CD4-positive, alpha-beta T cell treated with Interleukin-1 beta for 1 hour (primary cell): ENCODE data around the gene CNGA3.

Experiments
- DNase-seq, 2 donors: peaks; one replicate each; pipeline ENCODE4 v3.0.0-alpha.2; 2020 to 2022

CNGA3 gene

DNA sequence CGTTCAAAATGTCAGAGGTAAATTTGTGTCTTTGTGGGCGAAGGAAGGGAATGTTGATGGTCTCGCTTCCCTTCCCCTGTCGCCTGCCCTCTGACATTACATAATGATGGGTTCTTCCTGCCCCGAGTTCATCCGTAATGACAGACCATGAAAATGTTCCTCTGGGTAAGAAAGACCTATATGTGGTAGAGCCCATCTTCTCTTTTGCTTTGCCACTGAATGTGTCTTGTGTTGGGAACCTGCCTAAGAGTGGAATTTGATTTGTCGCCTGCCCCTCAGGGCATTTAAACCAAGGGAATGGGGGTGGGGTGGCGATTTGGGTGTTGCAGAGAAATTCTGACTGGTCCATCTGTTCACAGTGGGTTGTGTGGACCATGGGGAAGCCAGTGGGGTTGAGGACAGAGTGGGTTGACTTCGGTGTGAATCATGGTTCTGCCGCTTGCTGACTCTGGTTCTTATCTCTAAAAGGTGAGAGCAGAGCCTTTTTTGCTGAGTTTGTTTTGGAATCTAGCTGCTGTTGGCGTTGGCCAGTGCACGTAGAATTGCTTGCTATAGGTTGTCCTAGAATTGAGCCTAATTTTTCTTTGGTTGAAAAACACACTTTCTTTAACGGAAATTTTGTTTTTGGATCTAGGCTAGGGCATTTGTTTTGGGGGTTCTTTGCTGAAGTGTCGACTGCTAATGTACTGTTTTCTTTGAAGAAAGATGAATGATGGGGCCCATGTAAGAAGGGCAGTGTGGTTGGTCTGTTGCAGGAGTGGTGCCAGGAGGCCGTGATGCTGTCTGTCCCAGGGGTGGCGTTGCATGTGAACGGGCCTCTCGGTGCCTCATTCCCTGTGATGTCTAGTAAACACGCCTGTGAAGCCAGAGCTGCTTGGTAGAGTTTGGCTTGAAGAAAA is 99.7 kb downstream of the CNGA3 start:
- DNase-seq, result no peak

DNA sequence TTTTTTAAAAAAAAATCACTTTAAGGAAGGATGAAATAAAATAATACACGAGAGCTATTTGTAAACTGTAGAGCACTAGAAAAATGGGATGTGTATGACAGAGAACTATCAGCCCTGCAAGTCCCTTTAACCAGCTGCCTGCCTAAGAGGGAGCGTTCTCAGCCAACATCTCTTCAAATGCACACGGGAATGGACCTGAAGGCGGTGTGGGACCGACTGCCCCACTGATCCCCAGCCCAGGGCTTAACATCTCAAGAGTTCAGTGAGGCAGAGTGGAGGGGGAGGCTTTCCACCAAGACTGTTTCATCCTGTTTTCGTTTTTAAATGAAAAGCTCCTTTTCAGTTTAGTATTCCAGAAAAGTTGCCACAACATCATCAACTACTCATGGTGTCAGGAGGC is 100.6 kb downstream of the CNGA3 start:
- no peak for DNase-seq
